ENCODE measurements around the gene ST3GAL4. TPM values are rescaled to one million over a fixed set of nuclear protein-coding genes. Genes with fewer than 3 reads are reported as not detected.

The ST3GAL4 gene
- total and polyA plus RNA-seq, 4 donors: 25.4 to 36.3 (median 28.2) TPM

- WGBS, 2 donors: 1 to 2% methylated on average over 41 to 46 of the region's 46 CpGs
- peak overlapping the region in 1 of 2 donors; percentile 9 for H3K27ac ChIP-seq (ENCODE audit: low read depth in 1 of 2, low read length in 2 of 2)
- intact Hi-C loops (cut with DNase I): loop anchor here in 1 of 2 donors (5.0 kb wide), 2 partner anchors 49 to 56 kb away; no protein-coding TSS in a partner anchor
- H3K36me3 ChIP-seq (ENCODE audit: control insufficient read depth in 1 of 2, insufficient read depth in 2 of 2, low read length in 1 of 2): no peaks in the 10 kb centered on the region
- DNase-seq (peak; percentile 71 to 84), ATAC-seq (ENCODE audit: low FRiP score) (peak; percentile 39)
- H3K4me3 ChIP-seq (ENCODE audit: low read length in 2 of 2): peak overlapping the region; percentile 89 to 95
- H3K27me3 ChIP-seq (ENCODE audit: control insufficient read depth in 1 of 2, insufficient read depth in 2 of 2, low read length in 1 of 2): no peaks in the 10 kb centered on the region
- H3K9me3 ChIP-seq (ENCODE audit: control insufficient read depth, low read length): no peaks in the 10 kb centered on the region
- peaks cover 0 to 8% of the 10 kb centered on the region in 2 donors for H3K4me1 ChIP-seq (ENCODE audit: control insufficient read depth in 1 of 2, insufficient read depth in 2 of 2, low read length in 2 of 2)
Measured at GRCh38 chr11:126355926-126356897, 726 bp downstream of the ST3GAL4 start.

GRCh38 chr11:126357055-126357962 lies 1.8 kb downstream of the ST3GAL4 start:
- H3K27me3 ChIP-seq (ENCODE audit: control insufficient read depth in 1 of 2, insufficient read depth in 2 of 2, low read length in 1 of 2): no peaks in the 10 kb centered on the region
- no peaks in the 10 kb centered on the region for H3K36me3 ChIP-seq (ENCODE audit: control insufficient read depth in 1 of 2, insufficient read depth in 2 of 2, low read length in 1 of 2)
- H3K9me3 ChIP-seq (ENCODE audit: control insufficient read depth, low read length): no peaks in the 10 kb centered on the region
- WGBS, 2 donors: 43 to 45% methylated on average over 17 of the region's 17 CpGs
- DNase-seq: peak; percentile 44 to 67
- H3K4me3 ChIP-seq (ENCODE audit: low read length in 2 of 2): no peak overlapping the region
- ATAC-seq (ENCODE audit: low FRiP score): no peak
- no peak overlapping the region for H3K27ac ChIP-seq (ENCODE audit: low read depth in 1 of 2, low read length in 2 of 2)
- intact Hi-C loops (cut with DNase I): loop anchor here in 1 of 2 donors (5.0 kb wide), 2 partner anchors 50 to 55 kb away; no protein-coding TSS in a partner anchor
- H3K4me1 ChIP-seq (ENCODE audit: control insufficient read depth in 1 of 2, insufficient read depth in 2 of 2, low read length in 2 of 2): peaks cover 0 to 5% of the 10 kb centered on the region in 2 donors

GRCh38 chr11:126357969-126358762 lies 2.7 kb downstream of the ST3GAL4 start:
- Histone ChIP-seq H3K4me3 (ENCODE audit: low read length in 2 of 2) (no peak overlapping the region), H3K36me3 (ENCODE audit: control insufficient read depth in 1 of 2, insufficient read depth in 2 of 2, low read length in 1 of 2) (no peaks in the 10 kb centered on the region), H3K27me3 (ENCODE audit: control insufficient read depth in 1 of 2, insufficient read depth in 2 of 2, low read length in 1 of 2) (no peaks in the 10 kb centered on the region), H3K27ac (ENCODE audit: low read depth in 1 of 2, low read length in 2 of 2) (no peak overlapping the region), H3K4me1 (ENCODE audit: control insufficient read depth in 1 of 2, insufficient read depth in 2 of 2, low read length in 2 of 2) (peaks cover 0 to 5% of the 10 kb centered on the region in 2 donors), H3K9me3 (ENCODE audit: control insufficient read depth, low read length) (no peaks in the 10 kb centered on the region)
- ATAC-seq (ENCODE audit: low FRiP score) (no peak), DNase-seq (peak; percentile 42 to 75)
- intact Hi-C loops (cut with DNase I): loop anchor here in 1 of 2 donors (5.0 kb wide), 2 partner anchors 51 to 54 kb away; no protein-coding TSS in a partner anchor
- WGBS, 2 donors: 78 to 83% methylated on average over 18 of the region's 18 CpGs

GRCh38 chr11:126358763-126359160 lies 3.3 kb downstream of the ST3GAL4 start:
- intact Hi-C loops (cut with DNase I): loop anchor here in 1 of 2 donors (5.0 kb wide), 2 partner anchors 51 to 54 kb away; no protein-coding TSS in a partner anchor
- H3K27ac ChIP-seq (ENCODE audit: low read depth in 1 of 2, low read length in 2 of 2): no peak overlapping the region
- WGBS, 2 donors: 75 to 80% methylated on average over 2 of the region's 2 CpGs
- no peaks in the 10 kb centered on the region for H3K36me3 ChIP-seq (ENCODE audit: control insufficient read depth in 1 of 2, insufficient read depth in 2 of 2, low read length in 1 of 2)
- no peaks in the 10 kb centered on the region for H3K9me3 ChIP-seq (ENCODE audit: control insufficient read depth, low read length)
- ATAC-seq (ENCODE audit: low FRiP score): no peak
- DNase-seq: peak; percentile 30 to 61
- no peak overlapping the region for H3K4me3 ChIP-seq (ENCODE audit: low read length in 2 of 2)
- H3K4me1 ChIP-seq (ENCODE audit: control insufficient read depth in 1 of 2, insufficient read depth in 2 of 2, low read length in 2 of 2): peaks cover 0 to 5% of the 10 kb centered on the region in 2 donors
- H3K27me3 ChIP-seq (ENCODE audit: control insufficient read depth in 1 of 2, insufficient read depth in 2 of 2, low read length in 1 of 2): no peaks in the 10 kb centered on the region

GRCh38 chr11:126359431-126360048 lies 4.1 kb downstream of the ST3GAL4 start:
- H3K9me3 ChIP-seq (ENCODE audit: control insufficient read depth, low read length): no peaks in the 10 kb centered on the region
- H3K4me3 ChIP-seq (ENCODE audit: low read length in 2 of 2): no peak overlapping the region
- ATAC-seq (ENCODE audit: low FRiP score) (peak; percentile 40), DNase-seq (peak; percentile 84)
- 11 to 15% methylated on average over 15 to 16 of the region's 16 CpGs for WGBS, 2 donors
- intact Hi-C loops (cut with DNase I): loop anchor here in 1 of 2 donors (5.0 kb wide), 2 partner anchors 52 to 53 kb away; no protein-coding TSS in a partner anchor
- H3K27ac ChIP-seq (ENCODE audit: low read depth in 1 of 2, low read length in 2 of 2): no peak overlapping the region
- no peaks in the 10 kb centered on the region for H3K36me3 ChIP-seq (ENCODE audit: control insufficient read depth in 1 of 2, insufficient read depth in 2 of 2, low read length in 1 of 2)
- H3K4me1 ChIP-seq (ENCODE audit: control insufficient read depth in 1 of 2, insufficient read depth in 2 of 2, low read length in 2 of 2): peaks cover 0 to 5% of the 10 kb centered on the region in 2 donors
- H3K27me3 ChIP-seq (ENCODE audit: control insufficient read depth in 1 of 2, insufficient read depth in 2 of 2, low read length in 1 of 2): no peaks in the 10 kb centered on the region

GRCh38 chr11:126360049-126360446 lies 4.6 kb downstream of the ST3GAL4 start:
- ATAC-seq (ENCODE audit: low FRiP score) (no peak), DNase-seq (peak in 1 of 2 donors; percentile 43)
- Histone ChIP-seq H3K4me3 (ENCODE audit: low read length in 2 of 2) (no peak overlapping the region), H3K36me3 (ENCODE audit: control insufficient read depth in 1 of 2, insufficient read depth in 2 of 2, low read length in 1 of 2) (no peaks in the 10 kb centered on the region), H3K27ac (ENCODE audit: low read depth in 1 of 2, low read length in 2 of 2) (no peak overlapping the region), H3K27me3 (ENCODE audit: control insufficient read depth in 1 of 2, insufficient read depth in 2 of 2, low read length in 1 of 2) (no peaks in the 10 kb centered on the region), H3K4me1 (ENCODE audit: control insufficient read depth in 1 of 2, insufficient read depth in 2 of 2, low read length in 2 of 2) (peaks cover 0 to 5% of the 10 kb centered on the region in 2 donors), H3K9me3 (ENCODE audit: control insufficient read depth, low read length) (no peaks in the 10 kb centered on the region)
- intact Hi-C loops (cut with DNase I): no loop called here
- WGBS, 2 donors: 60 to 65% methylated on average over 8 of the region's 8 CpGs

- Histone ChIP-seq H3K36me3 (ENCODE audit: control insufficient read depth in 1 of 2, insufficient read depth in 2 of 2, low read length in 1 of 2) (no peaks in the 10 kb centered on the region), H3K4me1 (ENCODE audit: control insufficient read depth in 1 of 2, insufficient read depth in 2 of 2, low read length in 2 of 2) (peaks cover 0 to 5% of the 10 kb centered on the region in 2 donors), H3K27me3 (ENCODE audit: control insufficient read depth in 1 of 2, insufficient read depth in 2 of 2, low read length in 1 of 2) (no peaks in the 10 kb centered on the region), H3K4me3 (ENCODE audit: low read length in 2 of 2) (no peak overlapping the region), H3K27ac (ENCODE audit: low read depth in 1 of 2, low read length in 2 of 2) (no peak overlapping the region), H3K9me3 (ENCODE audit: control insufficient read depth, low read length) (no peaks in the 10 kb centered on the region)
- WGBS, 2 donors: 84 to 94% methylated on average over 5 of the region's 5 CpGs
- DNase-seq (peak; percentile 26 to 57), ATAC-seq (ENCODE audit: low FRiP score) (no peak)
- intact Hi-C loops (cut with DNase I): no loop called here
Measured at GRCh38 chr11:126361400-126361799, 5.9 kb downstream of the ST3GAL4 start.

Data from aorta (tissue), 5 donors.